ENCODE data around the gene PLSCR3.

Gene PLSCR3

DNA sequence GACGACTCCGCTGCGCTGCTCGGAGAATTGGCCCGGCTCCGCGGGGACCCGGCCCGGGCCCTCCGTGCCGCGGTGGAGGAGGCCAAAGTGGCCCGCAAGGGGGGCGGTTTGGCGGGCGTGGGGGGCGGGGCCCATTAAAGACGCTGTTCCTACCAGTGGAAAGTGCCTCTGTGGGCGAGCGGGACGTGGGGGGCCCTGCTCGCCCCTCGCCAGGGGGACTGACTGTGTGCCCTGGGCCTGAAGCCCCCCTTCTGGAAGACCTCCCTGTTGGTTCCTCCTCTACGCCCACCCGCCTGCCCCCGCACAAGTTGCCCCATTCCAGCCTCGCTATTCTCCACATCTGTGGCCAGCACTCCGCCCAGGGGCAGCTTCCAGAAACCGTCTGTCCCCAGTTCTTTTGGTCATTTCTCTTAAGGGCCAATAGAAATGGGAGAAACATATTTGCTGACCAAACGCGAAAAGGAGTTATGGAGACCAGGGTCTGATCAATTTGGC is 43.1 kb upstream of the PLSCR3 start:
- peak overlapping the region; percentile 85 for H3K4me2 ChIP-seq (ENCODE audit: low read depth, low read length, poor library complexity, severe bottlenecking)
- H3K9ac ChIP-seq (ENCODE audit: low read depth, low read length, poor library complexity, severe bottlenecking): no peak overlapping the region
- peak overlapping the region; percentile 94 for H3K4me3 ChIP-seq (ENCODE audit: low read length, poor library complexity, severe bottlenecking)

DNA sequence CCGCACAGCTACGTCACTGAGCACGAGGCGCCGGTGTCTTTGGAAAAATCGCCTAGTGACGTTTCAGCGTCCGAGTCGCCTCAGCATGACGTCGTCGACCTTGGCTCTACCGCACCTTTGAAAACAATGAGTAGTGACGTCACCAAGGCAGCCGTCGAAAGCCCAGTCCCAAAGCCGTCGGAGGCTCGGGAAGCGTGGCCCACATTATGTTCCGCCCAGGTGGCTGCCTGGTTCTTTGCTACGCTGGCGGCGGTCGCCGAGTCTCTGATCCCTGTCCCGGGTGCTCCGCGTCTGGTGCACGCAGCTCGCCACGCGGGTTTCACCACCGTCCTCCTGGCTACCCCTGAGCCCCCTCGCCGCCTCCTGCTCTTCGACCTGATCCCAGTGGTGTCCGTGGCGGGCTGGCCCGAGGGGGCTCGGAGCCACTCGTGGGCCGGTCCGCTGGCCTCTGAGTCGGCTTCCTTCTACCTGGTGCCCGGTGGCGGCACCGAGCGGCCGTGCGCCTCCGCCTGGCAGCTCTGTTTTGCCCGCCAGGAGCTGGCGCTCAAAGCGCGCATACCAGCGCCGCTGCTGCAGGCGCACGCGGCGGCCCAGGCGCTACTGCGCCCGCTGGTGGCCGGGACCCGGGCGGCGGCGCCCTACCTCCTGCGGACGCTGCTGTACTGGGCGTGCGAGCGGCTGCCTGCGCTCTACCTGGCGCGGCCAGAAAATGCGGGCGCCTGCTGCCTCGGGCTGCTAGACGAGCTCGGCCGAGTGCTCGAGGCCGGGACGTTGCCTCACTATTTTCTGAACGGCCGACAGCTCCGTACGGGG is 42.4 kb upstream of the PLSCR3 start:
- no peaks in the 10 kb centered on the region for H3K36me3 ChIP-seq (ENCODE audit: insufficient read depth, low read length)
- H3K4me3 ChIP-seq (ENCODE audit: low read length, poor library complexity, severe bottlenecking): peak overlapping the region; percentile 95
- no peaks in the 10 kb centered on the region for H3K27me3 ChIP-seq (ENCODE audit: insufficient read depth, low read length, poor library complexity, severe bottlenecking)
- no peaks in the 10 kb centered on the region; the same call in 1 of the 2 replicates for H3F3A ChIP-seq (ENCODE audit: low read depth)
- no peaks in the 10 kb centered on the region for H3K9me2 ChIP-seq (replicated peaks; ENCODE audit: low read depth, low read length)
- H2AFZ ChIP-seq (ENCODE audit: low read length): no peak overlapping the region
- TF ChIP-seq EZH2phosphoT487 (IDR thresholded peaks at IDR 0.05; ENCODE audit: borderline replicate concordance): no peak
- TF ChIP-seq, protein P1, sequence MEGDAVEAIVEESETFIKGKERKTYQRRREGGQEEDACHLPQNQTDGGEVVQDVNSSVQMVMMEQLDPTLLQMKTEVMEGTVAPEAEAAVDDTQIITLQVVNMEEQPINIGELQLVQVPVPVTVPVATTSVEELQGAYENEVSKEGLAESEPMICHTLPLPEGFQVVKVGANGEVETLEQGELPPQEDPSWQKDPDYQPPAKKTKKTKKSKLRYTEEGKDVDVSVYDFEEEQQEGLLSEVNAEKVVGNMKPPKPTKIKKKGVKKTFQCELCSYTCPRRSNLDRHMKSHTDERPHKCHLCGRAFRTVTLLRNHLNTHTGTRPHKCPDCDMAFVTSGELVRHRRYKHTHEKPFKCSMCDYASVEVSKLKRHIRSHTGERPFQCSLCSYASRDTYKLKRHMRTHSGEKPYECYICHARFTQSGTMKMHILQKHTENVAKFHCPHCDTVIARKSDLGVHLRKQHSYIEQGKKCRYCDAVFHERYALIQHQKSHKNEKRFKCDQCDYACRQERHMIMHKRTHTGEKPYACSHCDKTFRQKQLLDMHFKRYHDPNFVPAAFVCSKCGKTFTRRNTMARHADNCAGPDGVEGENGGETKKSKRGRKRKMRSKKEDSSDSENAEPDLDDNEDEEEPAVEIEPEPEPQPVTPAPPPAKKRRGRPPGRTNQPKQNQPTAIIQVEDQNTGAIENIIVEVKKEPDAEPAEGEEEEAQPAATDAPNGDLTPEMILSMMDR (conservative IDR thresholded peaks at IDR 0.05; ENCODE audit: low read length): no peak
- peak overlapping the region; percentile 95 for H3K4me2 ChIP-seq (ENCODE audit: low read depth, low read length, poor library complexity, severe bottlenecking)
- peak overlapping the region; percentile 77 for H3K9ac ChIP-seq (ENCODE audit: low read depth, low read length, poor library complexity, severe bottlenecking)
- H3K9me3 ChIP-seq (ENCODE audit: insufficient read depth, low read depth, low read length): no peaks in the 10 kb centered on the region
- peaks cover 13% of the 10 kb centered on the region for H4K20me1 ChIP-seq (ENCODE audit: insufficient read depth, low read length, poor library complexity, severe bottlenecking)
- peaks cover 43% of the 10 kb centered on the region; the same call in 1 of the 2 replicates for H3K79me2 ChIP-seq (ENCODE audit: insufficient read depth, low read length)
- peaks cover 27% of the 10 kb centered on the region for H3K4me1 ChIP-seq (ENCODE audit: insufficient read depth, low read length, poor library complexity, severe bottlenecking)

More for the DNA sequence above, 43.1 kb upstream of the PLSCR3 start:
- H3F3A ChIP-seq (ENCODE audit: low read depth): no peaks in the 10 kb centered on the region; the same call in 1 of the 2 replicates
- no peaks in the 10 kb centered on the region for H3K9me2 ChIP-seq (replicated peaks; ENCODE audit: low read depth, low read length)
- H3K27me3 ChIP-seq (ENCODE audit: insufficient read depth, low read length, poor library complexity, severe bottlenecking): no peaks in the 10 kb centered on the region
- H3K79me2 ChIP-seq (ENCODE audit: insufficient read depth, low read length): peaks cover 43% of the 10 kb centered on the region; the same call in 1 of the 2 replicates
- H2AFZ ChIP-seq (ENCODE audit: low read length): no peak overlapping the region
- TF ChIP-seq EZH2phosphoT487 (IDR thresholded peaks at IDR 0.05; ENCODE audit: borderline replicate concordance): no peak
- TF ChIP-seq, protein P1 (conservative IDR thresholded peaks at IDR 0.05; ENCODE audit: low read length): no peak
- peaks cover 13% of the 10 kb centered on the region for H4K20me1 ChIP-seq (ENCODE audit: insufficient read depth, low read length, poor library complexity, severe bottlenecking)
- no peaks in the 10 kb centered on the region for H3K36me3 ChIP-seq (ENCODE audit: insufficient read depth, low read length)
- no peaks in the 10 kb centered on the region for H3K9me3 ChIP-seq (ENCODE audit: insufficient read depth, low read depth, low read length)
- peaks cover 27% of the 10 kb centered on the region for H3K4me1 ChIP-seq (ENCODE audit: insufficient read depth, low read length, poor library complexity, severe bottlenecking)

DNA sequence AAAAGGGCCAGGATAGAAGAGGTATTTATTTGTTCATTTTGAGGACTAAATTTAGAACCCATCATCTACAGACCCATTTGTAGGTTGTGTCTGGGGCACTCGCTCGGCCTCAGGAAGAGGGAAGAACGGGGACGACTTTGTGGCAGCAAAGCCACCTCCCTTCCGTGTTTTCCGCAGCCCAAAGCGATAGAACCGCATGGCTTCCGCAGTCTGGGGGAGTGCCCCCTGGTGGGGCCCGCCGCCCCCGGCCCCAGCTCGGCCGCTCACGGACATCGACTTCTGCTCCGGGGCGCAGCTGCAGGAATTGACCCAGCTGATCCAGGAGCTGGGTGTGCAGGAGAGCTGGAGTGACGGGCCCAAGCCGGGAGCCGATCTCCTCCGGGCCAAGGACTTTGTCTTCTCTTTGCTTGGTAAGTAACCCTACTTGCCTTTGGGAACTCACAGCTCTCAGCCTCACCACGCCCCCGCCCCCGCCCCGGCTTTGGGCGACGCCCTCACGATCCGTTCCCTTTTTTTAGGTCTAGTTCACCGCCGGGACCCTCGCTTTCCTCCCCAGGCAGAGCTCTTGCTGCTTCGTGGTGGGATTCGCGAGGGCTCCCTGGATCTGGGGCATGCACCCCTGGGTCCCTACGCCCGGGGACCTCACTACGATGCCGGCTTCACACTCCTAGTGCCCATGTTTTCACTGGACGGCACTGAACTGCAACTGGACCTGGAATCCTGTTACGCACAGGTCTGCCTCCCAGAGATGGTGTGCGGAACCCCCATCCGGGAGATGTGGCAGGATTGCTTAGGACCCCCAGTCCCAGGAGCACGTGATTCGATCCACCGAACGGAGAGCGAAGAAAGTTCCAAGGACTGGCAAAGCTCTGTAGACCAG is 41.6 kb upstream of the PLSCR3 start:
- Histone ChIP-seq H3K9me2 (replicated peaks; ENCODE audit: low read depth, low read length) (no peaks in the 10 kb centered on the region), H3K79me2 (ENCODE audit: insufficient read depth, low read length) (peaks cover 43% of the 10 kb centered on the region; the same call in 1 of the 2 replicates), H3K27me3 (ENCODE audit: insufficient read depth, low read length, poor library complexity, severe bottlenecking) (no peaks in the 10 kb centered on the region), H3K9me3 (ENCODE audit: insufficient read depth, low read depth, low read length) (no peaks in the 10 kb centered on the region), H3K36me3 (ENCODE audit: insufficient read depth, low read length) (no peaks in the 10 kb centered on the region), H3K4me2 (ENCODE audit: low read depth, low read length, poor library complexity, severe bottlenecking) (peak overlapping the region; percentile 95), H2AFZ (ENCODE audit: low read length) (peak overlapping the region; percentile 78), H3K4me1 (ENCODE audit: insufficient read depth, low read length, poor library complexity, severe bottlenecking) (peaks cover 27% of the 10 kb centered on the region), H3K4me3 (ENCODE audit: low read length, poor library complexity, severe bottlenecking) (peak overlapping the region; percentile 95), H4K20me1 (ENCODE audit: insufficient read depth, low read length, poor library complexity, severe bottlenecking) (peaks cover 13% of the 10 kb centered on the region), H3K9ac (ENCODE audit: low read depth, low read length, poor library complexity, severe bottlenecking) (peak overlapping the region; percentile 77), H3F3A (ENCODE audit: low read depth) (no peaks in the 10 kb centered on the region; the same call in 1 of the 2 replicates)
- no peak for TF ChIP-seq EZH2phosphoT487 (IDR thresholded peaks at IDR 0.05; ENCODE audit: borderline replicate concordance)
- TF ChIP-seq, protein P1 (conservative IDR thresholded peaks at IDR 0.05; ENCODE audit: low read length): peak; percentile 56

Data from Loucy (cell line).